GM23338 (cell line): ENCODE data around the gene USP20. TPM values are rescaled to one million over a fixed set of nuclear protein-coding genes. Genes with fewer than 3 reads are reported as not detected.

Experiments
- ATAC-seq: fragments of 200-7000 bp; cut with Tn5 transposase; 3 replicates; pipeline ENCODE4 v1.9.1; 2020
- DNase-seq: peaks from one replicate; pipeline ENCODE4 v3.0.0-alpha.2; 2015; ENCODE audit warnings: low spot score
- H2AFZ ChIP-seq: fragments of 200-600 bp; sonication (generic); 2 replicates; pipeline ENCODE4 v1.8.0; 2016; ENCODE audit warnings: antibody characterized with exemption, mild to moderate bottlenecking, moderate library complexity
- H3F3A ChIP-seq: fragments of 200-600 bp; sonication (generic); replicated peaks from 2 replicates; pipeline ENCODE4 v1.8.0; 2017; ENCODE audit warnings: antibody characterized with exemption, mixed run types, low read depth
- H3K27ac ChIP-seq: fragments of 200-600 bp; sonication (generic); 2 replicates; pipeline ENCODE4 v1.6.1; 2016; ENCODE audit warnings: low read depth
- H3K27me3 ChIP-seq: fragments of 200-600 bp; sonication (generic); 2 replicates; pipeline ENCODE4 v1.8.0; 2016; ENCODE audit warnings: mild to moderate bottlenecking, mixed run types, moderate library complexity; ENCODE audit not compliant: insufficient read depth
- H3K36me3 ChIP-seq: fragments of 200-600 bp; sonication (generic); 2 replicates; pipeline ENCODE4 v1.8.0; 2016; ENCODE audit warnings: mild to moderate bottlenecking; ENCODE audit not compliant: insufficient read depth
- H3K4me1 ChIP-seq: fragments of 200-600 bp; sonication (generic); 2 replicates; pipeline ENCODE4 v1.8.0; 2016; ENCODE audit warnings: mild to moderate bottlenecking, moderate library complexity; ENCODE audit not compliant: insufficient read depth
- H3K4me2 ChIP-seq: fragments of 200-600 bp; sonication (generic); 2 replicates; pipeline ENCODE4 v1.7.1; 2017; ENCODE audit warnings: mixed run types
- H3K4me3 ChIP-seq: fragments of 200-600 bp; sonication (generic); 2 replicates; pipeline ENCODE4 v1.6.1; 2016; ENCODE audit warnings: mixed run types
- H3K79me2 ChIP-seq: fragments of 200-600 bp; sonication (generic); replicated peaks from 2 replicates; pipeline ENCODE4 v1.8.0; 2017; ENCODE audit warnings: mild to moderate bottlenecking; ENCODE audit not compliant: insufficient read depth
- H3K9me2 ChIP-seq: fragments of 200-600 bp; sonication (generic); 2 replicates; pipeline ENCODE4 v1.8.0; 2017; ENCODE audit not compliant: insufficient read depth
- H4K20me1 ChIP-seq: fragments of 200-600 bp; sonication (generic); replicated peaks from 2 replicates; pipeline ENCODE4 v1.8.0; 2017; ENCODE audit warnings: mild to moderate bottlenecking; ENCODE audit not compliant: insufficient read depth
- H3K27ac Mint-ChIP-seq: 2 replicates; pipeline ENCODE4 v1.8.0; 2020; ENCODE audit warnings: inconsistent platforms, mild to moderate bottlenecking, moderate library complexity, mixed read lengths
- H3K27me3 Mint-ChIP-seq: 3 replicates; pipeline ENCODE4 v1.8.0; 2022; ENCODE audit warnings: low read depth, mild to moderate bottlenecking, moderate library complexity, mixed read lengths, inconsistent platforms; ENCODE audit not compliant: insufficient read depth, poor library complexity
- H3K36me3 Mint-ChIP-seq: 3 replicates; pipeline ENCODE4 v1.8.0; 2021; ENCODE audit warnings: low read depth, mild to moderate bottlenecking, inconsistent platforms, moderate library complexity, mixed read lengths
- H3K4me1 Mint-ChIP-seq: 3 replicates; pipeline ENCODE4 v1.8.0; 2020; ENCODE audit warnings: mild to moderate bottlenecking, inconsistent platforms, mixed read lengths
- H3K4me3 Mint-ChIP-seq: 3 replicates; pipeline ENCODE4 v1.8.0; 2021; ENCODE audit warnings: moderate library complexity, mild to moderate bottlenecking, inconsistent platforms, mixed read lengths
- H3K9me3 Mint-ChIP-seq: 3 replicates; pipeline ENCODE4 v1.8.0; 2020; ENCODE audit warnings: moderate library complexity, mild to moderate bottlenecking, inconsistent platforms, mixed read lengths
- CREB1 ChIP-seq: fragments of 250-450 bp; sonication (Bioruptor Pico); IDR thresholded peaks from 2 replicates; pipeline ENCODE4 v1.5.0; 2020; ENCODE audit warnings: low read depth, mild to moderate bottlenecking, moderate library complexity
- EZH2 ChIP-seq: fragments of 200-600 bp; sonication (generic); IDR thresholded peaks from one replicate; pipeline ENCODE4 v1.8.0; 2017; ENCODE audit warnings: antibody characterized with exemption, mild to moderate bottlenecking, low read depth; ENCODE audit not compliant: unreplicated experiment
- JUNB ChIP-seq: IDR thresholded peaks from one replicate; pipeline ENCODE4 v1.6.1; 2016; ENCODE audit warnings: antibody characterized with exemption; ENCODE audit not compliant: unreplicated experiment
- POLR2AphosphoS5 ChIP-seq: IDR thresholded peaks from 2 replicates; pipeline ENCODE4 v1.6.1; 2016; ENCODE audit warnings: antibody characterized with exemption, low read depth
- ZNF114 ChIP-seq: fragments of 250-450 bp; sonication (Bioruptor Pico); IDR thresholded peaks from 2 replicates; pipeline ENCODE4 v1.5.0; 2020; ENCODE audit warnings: mild to moderate bottlenecking, moderate library complexity
- polyA plus RNA-seq: library from polyadenylated mRNA; unstranded; fragments of >200 nt; fragmentation: Nextera tagmentation; extraction: Ambion mirVana; gene quantifications from 2 replicates; pipeline ENCODE4 v1.2.1, GENCODE V29; 2016
- total RNA-seq: library from RNA; depleted of rRNA; stranded (reverse); fragments of >200 nt; shearing (Covaris generic); gene quantifications from 2 replicates; pipeline ENCODE4 v1.2.3, GENCODE V29; 2014
- TF ChIP-seq, protein P1 (sequence below): fragments of 250-450 bp; sonication (Bioruptor Pico); IDR thresholded peaks from 2 replicates; pipeline ENCODE4 v1.5.0; 2020; ENCODE audit warnings: mild to moderate bottlenecking, moderate library complexity

Gene USP20
- total and polyA plus RNA-seq, 2 experiments from 2014 or later = 10.4 to 13.0 TPM

DNA sequence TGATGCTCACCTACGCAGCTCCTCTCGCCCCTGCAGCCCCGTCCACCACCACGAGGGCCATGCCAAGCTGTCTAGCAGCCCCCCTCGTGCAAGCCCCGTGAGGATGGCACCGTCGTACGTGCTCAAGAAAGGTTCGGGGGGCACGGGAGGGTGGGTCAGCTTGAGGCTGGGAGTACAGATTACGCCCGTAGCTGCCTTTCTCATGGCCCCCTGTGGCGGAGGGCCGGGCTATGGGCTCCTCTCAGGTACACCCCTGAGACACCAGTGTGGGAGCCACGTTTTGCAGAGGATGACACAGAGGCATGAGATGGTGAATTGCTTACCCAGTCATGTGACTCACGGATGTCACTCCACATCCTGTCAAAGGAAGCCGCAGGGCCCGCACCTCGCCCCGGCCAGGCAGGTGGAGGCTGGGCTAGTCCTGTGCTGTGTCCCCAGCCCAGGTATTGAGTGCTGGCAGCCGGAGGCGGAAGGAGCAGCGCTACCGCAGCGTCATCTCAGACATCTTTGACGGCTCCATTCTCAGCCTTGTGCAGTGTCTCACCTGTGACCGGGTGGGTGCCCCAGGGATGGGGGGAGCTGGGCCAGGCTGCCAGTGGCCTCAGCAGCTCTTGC is 33.7 kb downstream of the USP20 start:
- H3K4me2 ChIP-seq = no peak overlapping the region
- H3K4me1 ChIP-seq = no peaks in the 10 kb centered on the region
- Mint-ChIP-seq H3K4me3 (no peak overlapping the region), H3K36me3 (peaks cover 9% of the 10 kb centered on the region; the same call in 2 of the 3 replicates), H3K4me1 (no peaks in the 10 kb centered on the region; the same call in 2 of the 3 replicates), H3K9me3 (no peaks in the 10 kb centered on the region), H3K27ac (no peak overlapping the region), H3K27me3 (peaks cover 17% of the 10 kb centered on the region)
- H4K20me1 ChIP-seq = no peaks in the 10 kb centered on the region
- DNase-seq (no peak), ATAC-seq (no peak)
- H2AFZ ChIP-seq = no peak overlapping the region
- H3K36me3 ChIP-seq = no peaks in the 10 kb centered on the region
- no peaks in the 10 kb centered on the region for H3F3A ChIP-seq
- no peaks in the 10 kb centered on the region for H3K9me2 ChIP-seq
- H3K27me3 ChIP-seq = no peaks in the 10 kb centered on the region
- no peak overlapping the region for H3K27ac ChIP-seq
- TF ChIP-seq, protein P1, sequence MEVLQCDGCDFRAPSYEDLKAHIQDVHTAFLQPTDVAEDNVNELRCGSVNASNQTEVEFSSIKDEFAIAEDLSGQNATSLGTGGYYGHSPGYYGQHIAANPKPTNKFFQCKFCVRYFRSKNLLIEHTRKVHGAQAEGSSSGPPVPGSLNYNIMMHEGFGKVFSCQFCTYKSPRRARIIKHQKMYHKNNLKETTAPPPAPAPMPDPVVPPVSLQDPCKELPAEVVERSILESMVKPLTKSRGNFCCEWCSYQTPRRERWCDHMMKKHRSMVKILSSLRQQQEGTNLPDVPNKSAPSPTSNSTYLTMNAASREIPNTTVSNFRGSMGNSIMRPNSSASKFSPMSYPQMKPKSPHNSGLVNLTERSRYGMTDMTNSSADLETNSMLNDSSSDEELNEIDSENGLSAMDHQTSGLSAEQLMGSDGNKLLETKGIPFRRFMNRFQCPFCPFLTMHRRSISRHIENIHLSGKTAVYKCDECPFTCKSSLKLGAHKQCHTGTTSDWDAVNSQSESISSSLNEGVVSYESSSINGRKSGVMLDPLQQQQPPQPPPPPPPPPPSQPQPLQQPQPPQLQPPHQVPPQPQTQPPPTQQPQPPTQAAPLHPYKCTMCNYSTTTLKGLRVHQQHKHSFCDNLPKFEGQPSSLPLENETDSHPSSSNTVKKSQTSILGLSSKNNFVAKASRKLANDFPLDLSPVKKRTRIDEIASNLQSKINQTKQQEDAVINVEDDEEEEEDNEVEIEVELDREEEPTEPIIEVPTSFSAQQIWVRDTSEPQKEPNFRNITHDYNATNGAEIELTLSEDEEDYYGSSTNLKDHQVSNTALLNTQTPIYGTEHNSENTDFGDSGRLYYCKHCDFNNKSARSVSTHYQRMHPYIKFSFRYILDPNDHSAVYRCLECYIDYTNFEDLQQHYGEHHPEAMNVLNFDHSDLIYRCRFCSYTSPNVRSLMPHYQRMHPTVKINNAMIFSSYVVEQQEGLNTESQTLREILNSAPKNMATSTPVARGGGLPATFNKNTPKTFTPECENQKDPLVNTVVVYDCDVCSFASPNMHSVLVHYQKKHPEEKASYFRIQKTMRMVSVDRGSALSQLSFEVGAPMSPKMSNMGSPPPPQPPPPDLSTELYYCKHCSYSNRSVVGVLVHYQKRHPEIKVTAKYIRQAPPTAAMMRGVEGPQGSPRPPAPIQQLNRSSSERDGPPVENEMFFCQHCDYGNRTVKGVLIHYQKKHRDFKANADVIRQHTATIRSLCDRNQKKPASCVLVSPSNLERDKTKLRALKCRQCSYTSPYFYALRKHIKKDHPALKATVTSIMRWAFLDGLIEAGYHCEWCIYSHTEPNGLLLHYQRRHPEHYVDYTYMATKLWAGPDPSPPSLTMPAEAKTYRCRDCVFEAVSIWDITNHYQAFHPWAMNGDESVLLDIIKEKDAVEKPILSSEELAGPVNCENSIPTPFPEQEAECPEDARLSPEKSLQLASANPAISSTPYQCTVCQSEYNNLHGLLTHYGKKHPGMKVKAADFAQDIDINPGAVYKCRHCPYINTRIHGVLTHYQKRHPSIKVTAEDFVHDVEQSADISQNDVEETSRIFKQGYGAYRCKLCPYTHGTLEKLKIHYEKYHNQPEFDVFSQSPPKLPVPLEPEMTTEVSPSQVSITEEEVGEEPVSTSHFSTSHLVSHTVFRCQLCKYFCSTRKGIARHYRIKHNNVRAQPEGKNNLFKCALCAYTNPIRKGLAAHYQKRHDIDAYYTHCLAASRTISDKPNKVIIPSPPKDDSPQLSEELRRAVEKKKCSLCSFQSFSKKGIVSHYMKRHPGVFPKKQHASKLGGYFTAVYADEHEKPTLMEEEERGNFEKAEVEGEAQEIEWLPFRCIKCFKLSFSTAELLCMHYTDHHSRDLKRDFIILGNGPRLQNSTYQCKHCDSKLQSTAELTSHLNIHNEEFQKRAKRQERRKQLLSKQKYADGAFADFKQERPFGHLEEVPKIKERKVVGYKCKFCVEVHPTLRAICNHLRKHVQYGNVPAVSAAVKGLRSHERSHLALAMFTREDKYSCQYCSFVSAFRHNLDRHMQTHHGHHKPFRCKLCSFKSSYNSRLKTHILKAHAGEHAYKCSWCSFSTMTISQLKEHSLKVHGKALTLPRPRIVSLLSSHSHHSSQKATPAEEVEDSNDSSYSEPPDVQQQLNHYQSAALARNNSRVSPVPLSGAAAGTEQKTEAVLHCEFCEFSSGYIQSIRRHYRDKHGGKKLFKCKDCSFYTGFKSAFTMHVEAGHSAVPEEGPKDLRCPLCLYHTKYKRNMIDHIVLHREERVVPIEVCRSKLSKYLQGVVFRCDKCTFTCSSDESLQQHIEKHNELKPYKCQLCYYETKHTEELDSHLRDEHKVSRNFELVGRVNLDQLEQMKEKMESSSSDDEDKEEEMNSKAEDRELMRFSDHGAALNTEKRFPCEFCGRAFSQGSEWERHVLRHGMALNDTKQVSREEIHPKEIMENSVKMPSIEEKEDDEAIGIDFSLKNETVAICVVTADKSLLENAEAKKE (CRISPR knock-in tag) = no peak
- no peak for TF ChIP-seq ZNF114 (CRISPR knock-in tag)
- no peak for TF ChIP-seq POLR2AphosphoS5
- TF ChIP-seq CREB1 (CRISPR knock-in tag) = no peak
- TF ChIP-seq EZH2 = no peak
- no peak for TF ChIP-seq JUNB
- H3K4me3 ChIP-seq = no peak overlapping the region
- H3K79me2 ChIP-seq = no peaks in the 10 kb centered on the region
